CD14-positive monocyte (primary cell): Measurements from ENCODE around the gene CNTN4. TPM values are rescaled to one million over a fixed set of nuclear protein-coding genes. Genes with fewer than 3 reads are reported as not detected.

Experiments
- DNase-seq, 3 donors: peaks; one replicate each; pipeline ENCODE4 v3.0.0-alpha.2; 2011 to 2022
- H2AFZ ChIP-seq: 2 replicates; pipeline ENCODE4 v1.6.0; 2012; ENCODE audit warnings: mild to moderate bottlenecking, low read depth, low read length, inconsistent platforms; ENCODE audit not compliant: insufficient read depth, poor library complexity, severe bottlenecking
- H3K27ac ChIP-seq, 2 donors: 1 replicate in 1 of 2; 2 replicates in 1 of 2; pipeline ENCODE4 v1.5.1; 2012 to 2013; ENCODE audit warnings: low read length in 2 of 2, control low read depth in 1 of 2, inconsistent platforms in 1 of 2, low read depth in 1 of 2, mild to moderate bottlenecking in 1 of 2
- H3K27me3 ChIP-seq, 2 donors: one replicate each; pipeline versions ENCODE4 v1.6.0 to v1.6.1; 2011 to 2013; ENCODE audit warnings: low read length in 2 of 2; ENCODE audit not compliant: control insufficient read depth in 2 of 2, insufficient read depth in 2 of 2
- H3K36me3 ChIP-seq, 2 donors: replicated peaks in 1 of 2; 1 replicate in 1 of 2; 2 replicates in 1 of 2; pipeline versions ENCODE4 v1.5.1 to v1.6.1; 2012 to 2013; ENCODE audit warnings: low read length in 2 of 2, control low read depth in 1 of 2, inconsistent platforms in 1 of 2, mild to moderate bottlenecking in 1 of 2; ENCODE audit not compliant: insufficient read depth in 2 of 2, control insufficient read depth in 1 of 2
- H3K4me1 ChIP-seq, 2 donors: 1 replicate in 1 of 2; 2 replicates in 1 of 2; pipeline versions ENCODE4 v1.5.1 to v1.6.1; 2012 to 2013; ENCODE audit warnings: low read length in 2 of 2, control low read depth in 1 of 2, inconsistent platforms in 1 of 2, mild to moderate bottlenecking in 1 of 2, moderate library complexity in 1 of 2; ENCODE audit not compliant: insufficient read depth in 2 of 2, control insufficient read depth in 1 of 2
- H3K4me2 ChIP-seq: replicated peaks from 2 replicates; pipeline ENCODE3; 2012; ENCODE audit warnings: low read length, moderate library complexity, mild to moderate bottlenecking; ENCODE audit not compliant: poor library complexity, severe bottlenecking; ENCODE audit errors: extremely low read depth
- H3K4me3 ChIP-seq, 3 experiments: fragments of 200-600 bp in 1 of 3; sonication (generic) in 1 of 3; replicated peaks in 1 of 3; 1 replicate in 2 of 3; 2 replicates in 1 of 3; pipeline ENCODE4 v1.5.1; 2011 to 2013; ENCODE audit warnings: low read length in 3 of 3, mild to moderate bottlenecking in 3 of 3, control low read depth in 2 of 3, low read depth in 2 of 3, inconsistent platforms in 1 of 3, moderate library complexity in 1 of 3
- H3K79me2 ChIP-seq: 2 replicates; pipeline ENCODE4 v1.6.0; 2012; ENCODE audit warnings: mild to moderate bottlenecking, control low read depth, inconsistent platforms, low read length, moderate library complexity; ENCODE audit not compliant: insufficient read depth
- H3K9ac ChIP-seq: 2 replicates; pipeline ENCODE4 v1.6.0; 2017; ENCODE audit warnings: low read length, mild to moderate bottlenecking; ENCODE audit not compliant: insufficient read depth, poor library complexity, severe bottlenecking
- H3K9me3 ChIP-seq, 2 donors: replicated peaks in 1 of 2; 1 replicate in 1 of 2; 2 replicates in 1 of 2; pipeline versions ENCODE4 v1.5.1 to v1.6.1; 2012 to 2013; ENCODE audit warnings: low read length in 2 of 2, control low read depth in 1 of 2; ENCODE audit not compliant: control insufficient read depth in 1 of 2, insufficient read depth in 1 of 2
- H4K20me1 ChIP-seq: 2 replicates; pipeline ENCODE4 v1.6.0; 2012; ENCODE audit warnings: mild to moderate bottlenecking, low read length, control low read depth, moderate library complexity; ENCODE audit not compliant: insufficient read depth
- H3K27ac Mint-ChIP-seq, 7 donors: one replicate each; pipeline ENCODE4 v1.8.0; 2020; ENCODE audit warnings: mild to moderate bottlenecking in 7 of 7, mixed read lengths in 7 of 7, moderate library complexity in 6 of 7, inconsistent platforms in 2 of 7
- H3K27me3 Mint-ChIP-seq, 3 donors: one replicate each; pipeline ENCODE4 v1.8.0; 2021 to 2022; ENCODE audit warnings: low read depth in 3 of 3, mild to moderate bottlenecking in 3 of 3, mixed read lengths in 3 of 3, moderate library complexity in 3 of 3, inconsistent platforms in 1 of 3
- H3K36me3 Mint-ChIP-seq, 2 donors: one replicate each; pipeline ENCODE4 v1.8.0; 2020; ENCODE audit warnings: mixed read lengths in 2 of 2, inconsistent platforms in 1 of 2, mild to moderate bottlenecking in 1 of 2
- H3K4me1 Mint-ChIP-seq: one replicate; pipeline ENCODE4 v1.8.0; 2020; ENCODE audit warnings: mild to moderate bottlenecking, mixed read lengths
- H3K4me3 Mint-ChIP-seq, 2 donors: one replicate each; pipeline ENCODE4 v1.8.0; 2020; ENCODE audit warnings: mild to moderate bottlenecking in 2 of 2, mixed read lengths in 2 of 2, moderate library complexity in 1 of 2
- H3K9me3 Mint-ChIP-seq, 7 donors: one replicate each; pipeline ENCODE4 v1.8.0; 2020 to 2022; ENCODE audit warnings: mixed read lengths in 7 of 7, mild to moderate bottlenecking in 6 of 7, moderate library complexity in 6 of 7, inconsistent platforms in 2 of 7
- WGBS: methylation state at CpG from one replicate; pipeline ENCODE4 v1.1.5; 2013; ENCODE audit warnings: missing lambda C conversion rate; ENCODE audit not compliant: insufficient coverage; 5-methylcytosine and 5-hydroxymethylcytosine counted together
- intact Hi-C, 2 donors: fragments of 100-400 bp; cut with micrococcal nuclease; formaldehyde crosslinking; loops; one replicate each; pipeline versions ENCODE4 v1.15.0 to v1.15.1; 2023
- polyA minus RNA-seq: library from RNA; depleted of rRNA, polyadenylated mRNA; stranded (reverse); fragments of >200 nt; gene quantifications from 2 replicates; pipeline ENCODE4 v1.2.3, GENCODE V29; 2012
- polyA plus RNA-seq, 3 donors: library from polyadenylated mRNA; depleted of rRNA in 1 of 3; unstranded in 2 of 3; stranded (reverse) in 1 of 3; fragments of 300-500 nt in 2 of 3; fragments of >200 nt in 1 of 3; fragmentation: Illumina TruSeq in 2 of 3; gene quantifications; 1 replicate in 2 of 3; 2 replicates in 1 of 3; pipeline ENCODE4 v1.2.3, GENCODE V29; 2012 to 2021
- total RNA-seq, 12 experiments: library from RNA in 1 of 12; stranded (reverse) in 1 of 12; fragments of 120-200 nt in 1 of 12; gene quantifications; one replicate each; pipeline ENCODE4 v1.2.4 and lab custom pipeline; 2013 to 2026; ENCODE audit warnings: mixed read lengths in 6 of 12, inconsistent platforms in 1 of 12
- TF ChIP-seq, protein P1 (sequence below): fragments of 200-600 bp; IDR thresholded peaks from one replicate; pipeline ENCODE4 v1.8.0; 2022; ENCODE audit warnings: antibody characterized with exemption, mild to moderate bottlenecking

Gene CNTN4
- 0.13 TPM for total RNA-seq (2013)
- polyA plus RNA-seq, result not detected
- polyA minus RNA-seq, result not detected in 2 replicates
- 0 to 2.9 (median 0.10) reads per million in 11 experiments for total RNA-seq (lab: John Stamatoyannopoulos, UW)

- Mint-ChIP-seq H3K4me1 (no peaks in the 10 kb centered on the region), H3K4me3 (peak within 1 kb of the TSS in 1 of 2 donors; percentile 82), H3K27me3 (peaks cover 36 to 54% (median 39%) of the 10 kb centered on the region in 3 donors), H3K9me3 (peaks cover 0 to 11% (median 3%) of the 10 kb centered on the region in 7 donors), H3K36me3 (peaks cover 0 to 3% of the 10 kb centered on the region in 2 donors), H3K27ac (peak within 1 kb of the TSS in 1 of 7 donors; percentile 15)
- no peak within 1 kb of the TSS for H3K4me3 ChIP-seq
- peaks cover 19 to 31% of the 10 kb centered on the region in 2 donors for H3K27me3 ChIP-seq
- H3K27ac ChIP-seq, result no peak within 1 kb of the TSS
- under 1% methylated on average over 81 of the region's 86 CpGs for WGBS
- TF ChIP-seq, protein P1, sequence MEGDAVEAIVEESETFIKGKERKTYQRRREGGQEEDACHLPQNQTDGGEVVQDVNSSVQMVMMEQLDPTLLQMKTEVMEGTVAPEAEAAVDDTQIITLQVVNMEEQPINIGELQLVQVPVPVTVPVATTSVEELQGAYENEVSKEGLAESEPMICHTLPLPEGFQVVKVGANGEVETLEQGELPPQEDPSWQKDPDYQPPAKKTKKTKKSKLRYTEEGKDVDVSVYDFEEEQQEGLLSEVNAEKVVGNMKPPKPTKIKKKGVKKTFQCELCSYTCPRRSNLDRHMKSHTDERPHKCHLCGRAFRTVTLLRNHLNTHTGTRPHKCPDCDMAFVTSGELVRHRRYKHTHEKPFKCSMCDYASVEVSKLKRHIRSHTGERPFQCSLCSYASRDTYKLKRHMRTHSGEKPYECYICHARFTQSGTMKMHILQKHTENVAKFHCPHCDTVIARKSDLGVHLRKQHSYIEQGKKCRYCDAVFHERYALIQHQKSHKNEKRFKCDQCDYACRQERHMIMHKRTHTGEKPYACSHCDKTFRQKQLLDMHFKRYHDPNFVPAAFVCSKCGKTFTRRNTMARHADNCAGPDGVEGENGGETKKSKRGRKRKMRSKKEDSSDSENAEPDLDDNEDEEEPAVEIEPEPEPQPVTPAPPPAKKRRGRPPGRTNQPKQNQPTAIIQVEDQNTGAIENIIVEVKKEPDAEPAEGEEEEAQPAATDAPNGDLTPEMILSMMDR, result no peak
- no peak within 1 kb of the TSS for H3K4me2 ChIP-seq
- intact Hi-C loops, result no loop called here
- no peak within 1 kb of the TSS for H3K9ac ChIP-seq
- H3K36me3 ChIP-seq, result no peaks in the 10 kb centered on the region
- no peak within 1 kb of the TSS for H2AFZ ChIP-seq
- no peak for DNase-seq
- peaks cover 0 to 9% of the 10 kb centered on the region in 2 donors for H3K9me3 ChIP-seq
- no peaks in the 10 kb centered on the region for H4K20me1 ChIP-seq
- H3K4me1 ChIP-seq, result no peaks in the 10 kb centered on the region
- no peaks in the 10 kb centered on the region for H3K79me2 ChIP-seq
Measured at GRCh38 chr3:2098398-2099027, at the start of gene CNTN4. CNTN4 (plus strand) TSS chr3:2098866.

- H3K27me3 Mint-ChIP-seq, result no peaks in the 10 kb centered on the region
- Histone ChIP-seq H3K9ac (no peak overlapping the region), H3K4me2 (no peak overlapping the region), H2AFZ (no peak overlapping the region), H3K27me3 (no peaks in the 10 kb centered on the region), H3K27ac (no peak overlapping the region), H3K4me1 (no peaks in the 10 kb centered on the region), H3K79me2 (no peaks in the 10 kb centered on the region), H3K36me3 (no peaks in the 10 kb centered on the region), H3K4me3 (no peak overlapping the region), H4K20me1 (no peaks in the 10 kb centered on the region), H3K9me3 (peaks cover 0 to 8% of the 10 kb centered on the region in 2 donors)
- no peaks in the 10 kb centered on the region for H3K36me3 Mint-ChIP-seq
- H3K9me3 Mint-ChIP-seq, result peaks cover 0 to 14% (median 4%) of the 10 kb centered on the region in 7 donors
- no CpG with 5 or more reads among the region's 4 CpGs for WGBS
- TF ChIP-seq, protein P1, result no peak
- DNase-seq, result no peak
- H3K27ac Mint-ChIP-seq, result no peak overlapping the region
- H3K4me3 Mint-ChIP-seq, result no peak overlapping the region
- no peaks in the 10 kb centered on the region for H3K4me1 Mint-ChIP-seq
- intact Hi-C loops, result no loop called here
Measured at GRCh38 chr3:2061360-2061759, 37.3 kb upstream of the CNTN4 start.
